ENCODE data around the gene CRACR2A. TPM values are rescaled to one million over a fixed set of nuclear protein-coding genes. Genes with fewer than 3 reads are reported as not detected.

CRACR2A gene, protein sequence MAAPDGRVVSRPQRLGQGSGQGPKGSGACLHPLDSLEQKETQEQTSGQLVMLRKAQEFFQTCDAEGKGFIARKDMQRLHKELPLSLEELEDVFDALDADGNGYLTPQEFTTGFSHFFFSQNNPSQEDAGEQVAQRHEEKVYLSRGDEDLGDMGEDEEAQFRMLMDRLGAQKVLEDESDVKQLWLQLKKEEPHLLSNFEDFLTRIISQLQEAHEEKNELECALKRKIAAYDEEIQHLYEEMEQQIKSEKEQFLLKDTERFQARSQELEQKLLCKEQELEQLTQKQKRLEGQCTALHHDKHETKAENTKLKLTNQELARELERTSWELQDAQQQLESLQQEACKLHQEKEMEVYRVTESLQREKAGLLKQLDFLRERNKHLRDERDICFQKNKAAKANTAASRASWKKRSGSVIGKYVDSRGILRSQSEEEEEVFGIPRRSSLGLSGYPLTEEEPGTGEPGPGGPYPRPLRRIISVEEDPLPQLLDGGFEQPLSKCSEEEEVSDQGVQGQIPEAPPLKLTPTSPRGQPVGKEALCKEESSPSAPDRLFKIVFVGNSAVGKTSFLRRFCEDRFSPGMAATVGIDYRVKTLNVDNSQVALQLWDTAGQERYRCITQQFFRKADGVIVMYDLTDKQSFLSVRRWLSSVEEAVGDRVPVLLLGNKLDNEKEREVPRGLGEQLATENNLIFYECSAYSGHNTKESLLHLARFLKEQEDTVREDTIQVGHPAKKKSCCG
- 1 to 10 TPM; 2.9 to 3.9 (median 3.0) TPM for polyA plus RNA-seq (ENCODE audit: insufficient read depth in 1 of 5, insufficient read length in 5 of 5, low replicate concordance in 1 of 5)
- long read RNA-seq, donor 1: 0 reads
- long read RNA-seq, donor 2: 0 reads
- long read RNA-seq, donor 3: 0 reads
- long read RNA-seq, donor 4: 0 reads
- long read RNA-seq, donor 5: 0 reads
- long read RNA-seq, donor 6: 0 reads
- long read RNA-seq, donor 7: 0 reads
- long read RNA-seq, donor 8: 0 reads

DNA sequence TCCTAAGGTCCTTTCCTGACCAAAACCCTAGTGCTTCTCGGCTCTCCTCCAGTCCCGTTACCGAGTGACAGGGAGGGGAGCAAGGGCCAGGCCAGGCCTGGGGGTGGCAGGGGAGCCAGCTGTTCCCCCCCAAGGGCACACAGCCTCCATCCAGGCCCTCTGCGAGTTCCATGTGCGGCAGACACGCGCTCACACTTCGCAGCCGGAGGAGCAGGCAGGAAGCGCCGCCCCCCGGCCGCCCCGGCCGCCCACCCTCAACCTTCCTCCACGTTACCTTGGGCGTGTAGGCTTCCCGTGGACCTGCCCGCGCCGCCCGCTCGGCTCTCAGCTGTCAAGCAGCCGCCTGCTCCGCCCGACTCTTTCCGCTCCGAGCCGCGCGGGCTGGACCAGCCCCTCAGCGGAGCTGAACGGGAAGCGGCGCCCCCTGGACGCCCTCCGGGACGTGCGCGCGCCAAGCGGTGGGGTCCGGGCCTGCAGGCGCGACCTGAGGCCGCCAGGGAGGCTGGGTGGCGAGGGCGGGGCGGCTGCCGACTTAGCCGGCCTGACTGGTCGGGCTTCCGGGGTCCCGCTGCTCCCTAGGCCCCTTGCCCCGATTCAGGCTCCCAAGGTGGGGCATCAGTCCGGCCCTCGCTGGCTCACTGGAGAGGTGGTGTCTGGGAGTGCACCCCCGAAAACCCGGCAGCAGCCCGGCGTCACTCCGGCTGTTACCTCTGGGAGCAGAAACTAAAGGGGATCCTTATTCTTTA, at the start of gene CRACR2A:
CRACR2A (minus strand) TSS at position 369 of the 746 bp plus-strand sequence. CDS start 56,110 bp downstream, outside the sequence.
- peak; percentile 44 to 59 for DNase-seq

DNA sequence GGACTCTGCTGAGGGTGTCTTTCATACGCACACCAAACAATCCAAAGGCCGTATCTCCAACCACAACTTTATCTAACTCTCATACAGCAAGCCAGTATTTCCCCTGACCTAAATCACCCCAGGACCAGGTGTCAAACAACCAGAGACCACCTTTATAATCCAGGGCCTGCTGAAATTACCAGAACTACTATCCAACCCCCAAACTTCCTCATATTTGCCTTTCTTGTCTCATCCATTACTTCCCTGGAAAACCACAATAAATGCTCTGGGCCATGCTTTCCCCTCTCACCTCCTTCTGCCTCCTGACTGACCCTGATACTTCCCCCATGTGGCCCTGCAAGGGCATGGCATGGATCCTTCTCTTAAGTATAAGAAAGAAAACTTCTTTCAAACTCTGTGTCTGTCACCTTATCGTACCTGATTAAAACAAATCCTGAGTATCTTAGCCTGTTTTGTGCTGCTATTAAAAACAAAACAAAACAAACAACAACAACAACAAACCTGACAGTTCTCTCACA, 44.7 kb upstream of the CRACR2A start:
- no peak for DNase-seq

DNA sequence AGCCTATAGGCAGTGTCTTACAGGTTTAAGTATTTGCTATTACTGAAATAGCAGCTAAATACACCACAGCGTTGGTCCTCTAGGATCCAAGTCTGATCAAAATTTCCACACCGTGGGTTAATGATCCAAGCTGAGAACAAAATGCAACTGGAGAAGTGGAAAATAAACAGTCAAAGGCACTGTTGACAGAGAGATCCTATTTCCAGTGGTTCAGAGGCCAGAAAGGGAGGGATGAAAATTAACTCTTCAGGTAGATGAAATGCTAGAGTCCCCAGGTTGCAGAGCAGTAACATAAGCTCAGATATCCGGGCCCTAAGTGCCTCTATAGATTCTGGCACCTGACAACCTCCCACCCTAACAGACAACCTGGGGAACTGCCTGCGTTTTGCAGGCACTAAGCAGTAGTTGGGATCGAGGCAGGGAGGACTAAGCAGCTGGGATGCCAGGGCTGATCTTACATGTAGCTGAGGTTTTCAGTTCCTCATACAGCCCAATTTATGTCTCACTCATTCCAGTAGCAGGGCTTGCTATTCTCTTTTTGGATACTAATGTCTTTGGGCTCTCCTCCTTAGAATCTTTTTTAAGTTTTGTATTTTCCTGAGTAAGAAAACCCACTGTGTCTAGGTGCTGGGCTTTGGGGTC, 42.7 kb upstream of the CRACR2A start:
- no peak for DNase-seq

DNA sequence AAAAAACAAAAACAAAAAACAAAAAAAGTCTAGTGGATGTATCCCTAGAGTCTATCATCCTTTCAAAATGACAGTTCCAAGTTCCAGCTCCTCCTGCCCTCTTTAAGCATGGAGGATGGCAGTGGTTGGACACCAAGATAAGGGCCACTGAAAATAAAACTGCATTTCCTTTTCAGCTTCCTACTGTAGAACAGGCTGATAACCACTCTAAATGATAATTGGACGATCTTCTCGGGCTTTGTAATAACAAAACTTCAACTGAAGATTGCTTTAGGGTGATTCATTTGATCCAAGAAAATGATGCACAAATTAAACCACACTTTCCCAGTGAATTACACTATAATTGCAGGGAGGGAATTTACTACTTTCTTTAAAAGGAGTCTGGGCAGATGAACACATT, 42.2 kb upstream of the CRACR2A start:
- no peak for DNase-seq

DNA sequence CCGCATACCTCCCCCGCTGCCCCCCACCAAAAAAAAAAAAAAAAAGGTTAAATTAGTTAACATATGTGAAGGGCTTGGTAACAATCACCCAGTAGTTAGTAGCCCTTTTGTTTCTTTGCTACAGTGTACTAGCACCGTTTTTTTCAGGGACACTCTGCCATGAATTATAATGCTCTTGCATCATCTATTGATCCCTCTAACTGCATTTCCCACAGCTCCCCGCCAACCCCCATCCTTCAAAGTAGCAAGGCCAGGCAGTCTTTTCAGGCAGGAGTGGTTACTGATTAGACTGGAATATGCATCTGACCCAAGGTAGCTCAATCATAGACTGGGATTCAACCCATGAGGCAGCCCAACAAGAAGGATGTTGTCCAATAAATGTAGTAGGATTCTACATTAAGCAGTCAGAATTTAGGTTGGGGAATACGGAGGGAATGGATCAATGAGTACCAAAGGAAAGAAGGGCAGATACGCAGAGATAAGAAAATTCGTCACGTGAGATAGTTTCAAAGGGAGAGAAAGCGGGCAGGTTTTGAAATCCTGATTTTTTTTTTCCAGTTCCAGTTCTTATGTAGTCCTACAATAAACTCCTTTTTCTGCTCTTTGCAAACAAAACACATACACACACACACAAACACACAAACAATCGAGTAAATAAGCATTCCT, 39.8 kb upstream of the CRACR2A start:
- no peak for DNase-seq

DNA sequence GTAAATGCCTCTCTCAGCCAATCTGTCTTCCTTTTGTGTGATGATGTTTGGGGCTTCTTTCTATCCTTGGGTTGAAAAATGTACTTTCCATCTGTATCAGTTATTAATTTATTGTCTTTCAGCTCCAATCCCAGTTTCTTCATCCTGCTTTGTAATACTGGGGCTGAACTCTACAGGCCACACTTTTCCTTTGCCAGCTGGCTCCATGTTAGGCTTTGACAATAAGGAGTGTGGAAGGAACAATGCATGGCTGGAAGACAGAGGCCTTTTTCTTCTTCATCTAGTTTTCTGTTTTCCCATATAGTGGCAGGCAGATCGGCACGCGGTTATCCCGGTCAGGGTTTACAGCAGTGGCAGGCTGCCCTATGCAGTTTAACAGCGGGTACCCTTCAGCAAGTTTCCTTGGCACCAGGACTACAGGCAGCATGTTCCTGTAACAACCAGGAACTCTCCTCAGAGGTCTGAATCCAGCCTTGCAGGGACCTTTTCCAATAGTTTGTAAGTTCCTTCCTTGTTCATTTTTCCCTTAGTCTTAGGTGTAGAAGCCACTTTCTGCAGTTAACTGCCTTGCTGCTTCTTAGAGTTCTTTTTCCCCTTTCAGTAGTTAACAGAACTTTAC, 38.5 kb upstream of the CRACR2A start:
- DNase-seq: no peak

DNA sequence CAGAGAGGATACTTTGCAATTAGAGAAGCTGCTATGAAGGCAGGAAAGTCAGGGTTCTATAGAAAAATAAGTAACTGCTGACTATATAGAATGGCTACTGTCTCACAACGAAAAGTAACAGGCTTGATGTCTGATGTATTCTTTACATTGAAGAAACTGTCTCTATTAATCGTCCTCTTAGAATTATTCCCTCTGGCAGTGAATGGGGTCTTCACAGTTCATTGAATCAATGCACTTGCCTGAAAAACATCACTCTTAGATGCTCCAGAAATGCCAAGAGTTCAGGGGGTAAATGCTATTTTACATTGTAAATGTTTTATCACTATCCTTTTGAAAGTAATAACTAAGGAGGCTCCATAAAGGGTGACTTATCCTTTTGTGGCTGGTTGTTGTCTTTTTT, 37.7 kb upstream of the CRACR2A start:
- no peak for DNase-seq

DNA sequence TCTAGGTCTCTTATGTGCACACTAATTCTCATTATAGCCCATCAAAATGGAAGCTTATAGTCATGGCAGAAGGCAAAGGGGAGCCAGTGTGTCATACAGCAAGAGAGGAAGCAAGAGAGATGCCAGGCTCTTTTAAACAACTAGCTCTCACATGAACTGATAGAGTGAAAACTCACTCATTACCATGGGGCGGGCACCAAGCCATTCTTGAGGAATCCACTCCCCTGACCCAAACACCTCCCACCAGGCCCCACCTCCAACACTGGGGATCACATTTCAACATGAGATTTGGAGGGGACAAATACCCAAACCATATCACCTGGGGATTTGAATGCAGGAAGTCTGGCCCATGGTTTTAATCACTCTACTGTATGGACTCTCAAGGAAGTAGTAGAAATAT, 36.9 kb upstream of the CRACR2A start:
- DNase-seq: no peak

DNA sequence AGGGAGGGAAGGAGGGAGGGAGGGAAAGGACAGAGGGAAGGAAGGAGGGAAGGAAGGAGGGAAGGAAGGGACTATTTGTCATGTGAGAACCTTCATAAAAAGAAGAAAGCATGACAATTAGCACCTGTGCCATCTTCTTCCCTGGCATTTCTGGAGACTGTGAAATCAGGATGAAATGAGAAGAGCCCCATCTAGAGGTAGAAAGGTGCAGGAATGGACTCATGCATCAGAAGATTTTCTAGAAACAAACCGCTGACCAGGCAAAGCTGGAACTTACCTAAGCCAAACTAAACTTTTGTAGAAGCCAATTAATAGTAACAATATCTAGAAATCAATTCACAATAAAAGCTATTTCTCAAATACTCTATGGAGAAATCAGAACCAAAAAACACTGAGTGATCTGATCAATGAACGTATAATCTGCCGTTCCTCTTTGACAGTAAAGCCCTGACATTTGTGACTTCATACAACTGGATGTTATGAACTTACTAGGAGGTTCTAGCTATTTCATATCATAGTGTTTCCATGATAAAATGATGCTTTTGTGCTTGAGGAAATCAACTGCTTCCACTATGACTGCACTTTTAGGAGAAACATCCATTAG, 24.4 kb upstream of the CRACR2A start:
- DNase-seq: peak in 1 of 2 donors; percentile 24

DNA sequence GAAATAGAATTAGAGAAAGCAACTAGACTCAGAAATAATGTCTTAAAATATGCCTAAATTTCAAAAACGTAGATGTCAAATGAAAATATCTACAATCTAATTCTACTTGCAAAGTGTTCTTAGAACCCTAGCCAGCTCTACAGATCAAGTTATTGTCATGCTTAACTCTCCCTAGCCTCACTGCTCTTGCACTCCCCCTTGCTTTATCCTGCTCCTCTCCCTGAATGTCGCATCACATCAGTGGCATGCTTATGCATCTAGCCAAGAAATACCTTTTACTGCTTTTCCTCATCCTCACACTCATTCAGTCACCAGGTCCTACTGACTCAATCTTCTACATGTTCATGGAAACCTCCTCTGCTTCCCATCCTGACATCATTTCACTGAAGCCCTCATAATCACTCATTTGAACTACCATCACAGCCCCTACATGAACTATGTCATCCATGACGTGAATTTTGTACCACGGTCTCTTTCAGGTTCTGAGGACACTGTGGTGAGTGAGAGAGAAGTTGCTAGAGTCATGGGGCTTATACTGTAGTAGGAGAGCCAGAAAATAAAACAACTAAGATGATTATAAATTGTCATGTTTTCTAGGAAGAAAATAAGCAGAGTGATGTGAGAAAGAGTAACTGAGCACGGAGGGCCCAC, 22.6 kb upstream of the CRACR2A start:
- no peak for DNase-seq

DNA sequence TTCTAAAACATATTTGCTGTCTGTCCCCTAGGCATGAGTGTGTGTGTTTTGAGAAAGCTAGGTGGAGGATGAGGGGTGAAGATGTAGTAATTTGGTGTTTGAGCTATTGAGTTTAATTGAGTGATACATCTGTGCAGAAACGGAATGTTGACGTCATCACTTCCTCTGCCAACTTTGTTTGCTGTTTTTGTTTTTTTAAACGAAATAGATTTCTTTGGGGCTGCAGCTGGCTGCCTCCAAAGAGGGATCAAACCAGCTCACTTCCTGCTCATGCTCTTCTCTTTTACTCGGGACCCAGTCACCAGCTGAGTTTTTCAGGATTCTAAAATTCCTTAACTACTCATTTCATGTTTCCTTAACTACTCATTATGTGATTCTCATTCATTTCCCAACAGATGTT, 19.5 kb upstream of the CRACR2A start:
- no peak for DNase-seq

DNA sequence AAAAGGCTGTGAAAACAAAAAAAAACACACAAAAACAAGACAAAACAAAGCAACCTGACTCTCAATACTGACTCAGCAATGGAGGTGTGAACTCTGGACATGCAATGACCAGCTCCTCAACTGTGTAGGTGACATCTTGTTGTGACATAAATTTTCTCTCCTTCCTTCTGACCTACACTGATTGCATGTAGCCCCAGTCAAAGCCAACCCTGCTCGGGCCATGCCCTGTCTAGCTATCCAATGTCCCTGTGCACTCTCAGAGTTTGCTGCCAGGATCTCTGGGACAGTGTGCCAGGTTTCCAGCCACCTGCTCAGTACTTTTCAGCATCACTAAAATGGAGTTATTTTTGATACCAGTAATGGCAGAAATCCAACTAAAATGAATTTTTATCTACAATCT, 18.9 kb upstream of the CRACR2A start:
- no peak for DNase-seq

DNA sequence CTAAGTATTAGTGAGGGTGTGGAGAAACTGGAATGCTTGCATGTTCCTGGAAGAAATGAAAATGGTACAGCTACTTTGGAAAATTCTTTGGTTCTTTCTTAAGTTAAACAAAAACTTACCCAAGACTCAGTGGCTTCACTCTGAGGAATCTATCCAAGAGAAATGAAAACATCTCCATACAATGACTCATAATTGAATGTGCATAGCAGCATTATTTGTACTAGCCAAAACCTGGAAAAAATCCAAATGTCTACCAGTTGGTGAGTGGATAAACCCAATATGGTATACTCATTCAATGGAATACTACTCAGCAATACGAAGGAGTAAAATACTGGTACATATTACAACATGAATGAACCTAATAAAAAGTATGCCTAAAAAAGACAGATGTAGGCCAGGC, 18.0 kb upstream of the CRACR2A start:
- no peak for DNase-seq

DNA sequence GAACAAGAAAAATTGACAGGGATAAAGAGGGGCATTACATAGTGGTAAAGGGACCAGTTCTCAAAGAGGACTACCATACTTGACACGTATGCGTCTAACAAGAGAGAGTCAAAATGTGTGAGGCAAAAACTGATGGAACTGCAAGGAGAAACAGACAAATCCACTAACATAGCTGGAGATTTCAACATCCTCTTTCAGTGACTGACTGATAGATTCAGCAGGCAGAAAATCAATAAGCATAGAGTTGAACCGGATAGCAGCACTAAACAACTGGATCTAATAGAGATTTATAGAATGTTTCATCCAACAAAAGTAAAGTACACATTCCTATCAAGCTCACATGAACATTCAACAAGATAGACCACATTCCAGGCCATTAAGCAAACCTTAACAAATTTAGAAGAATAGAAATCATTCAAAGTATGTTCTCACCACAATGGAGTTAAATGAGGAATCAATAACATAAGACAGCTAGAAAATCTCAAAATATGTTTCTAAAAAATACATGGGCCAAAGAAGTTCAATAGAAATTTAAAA, 16.1 kb upstream of the CRACR2A start:
- no peak for DNase-seq

DNA sequence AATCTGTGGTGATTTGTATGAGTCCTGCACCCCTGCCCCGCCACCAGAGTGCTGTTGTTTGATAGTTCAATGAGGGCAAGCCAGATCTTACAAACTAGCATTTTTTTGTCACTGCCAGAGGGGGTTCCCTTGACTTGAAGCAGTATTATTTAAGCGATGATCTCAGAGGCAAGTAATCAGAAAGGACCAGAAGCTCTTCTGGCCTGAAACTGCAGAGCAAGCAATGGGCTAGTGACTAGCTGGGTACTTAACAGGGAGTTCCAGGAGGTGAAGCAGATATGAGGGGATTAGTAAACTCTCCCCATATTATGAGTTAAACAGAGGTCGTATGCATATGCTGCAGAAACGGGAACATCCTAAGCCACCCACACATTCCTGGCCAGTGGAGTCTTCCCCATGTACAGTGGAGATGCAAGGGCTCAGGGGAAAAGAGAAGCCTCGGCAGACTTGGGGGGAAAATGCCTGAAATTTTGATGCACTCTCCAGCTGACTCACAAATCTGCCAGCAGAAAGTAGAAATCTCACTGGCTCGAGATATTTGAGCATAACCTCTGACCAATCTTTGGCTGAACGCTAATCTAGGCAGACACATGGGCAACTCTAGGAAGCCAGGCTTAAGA, 8.3 kb upstream of the CRACR2A start:
- no peak for DNase-seq

DNA sequence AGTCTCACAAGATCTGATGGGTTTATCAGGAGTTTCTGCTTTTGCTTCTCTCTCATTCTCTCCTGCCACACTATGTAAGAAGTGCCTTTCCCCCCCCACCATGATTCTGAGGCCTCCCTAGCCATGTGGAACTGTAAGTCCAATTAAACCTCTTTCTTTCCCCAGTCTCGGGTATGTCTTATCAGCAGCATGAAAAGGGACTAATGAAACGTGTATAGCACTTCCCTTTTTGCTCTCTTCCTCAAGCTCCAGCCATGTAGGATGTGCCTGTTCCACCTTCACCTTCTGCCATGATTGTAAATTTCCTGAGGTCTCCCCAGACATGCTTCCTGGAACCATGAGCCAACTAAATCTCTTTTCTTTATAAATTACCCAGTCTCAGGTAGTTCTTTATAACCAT, 7.0 kb upstream of the CRACR2A start:
- no peak for DNase-seq

DNA sequence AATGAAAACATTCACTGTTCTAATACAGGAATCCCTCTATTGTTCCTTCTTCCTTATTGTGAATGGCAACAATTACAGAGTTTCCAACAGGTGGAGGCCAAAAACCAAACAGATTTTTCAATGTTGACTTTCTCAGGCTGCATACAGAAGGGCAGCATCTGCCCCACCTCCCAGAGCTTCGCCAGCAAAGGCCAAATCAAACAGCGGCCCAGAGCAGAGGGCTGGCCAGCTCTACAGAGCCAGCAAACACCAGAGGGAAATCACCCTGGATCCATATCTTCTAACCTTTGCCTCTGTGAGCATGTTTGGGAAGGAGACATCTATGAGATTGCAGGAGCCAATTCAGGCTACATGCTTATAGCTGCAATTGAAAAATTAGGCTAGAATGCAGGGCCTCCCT, 4.4 kb upstream of the CRACR2A start:
- DNase-seq: no peak

DNA sequence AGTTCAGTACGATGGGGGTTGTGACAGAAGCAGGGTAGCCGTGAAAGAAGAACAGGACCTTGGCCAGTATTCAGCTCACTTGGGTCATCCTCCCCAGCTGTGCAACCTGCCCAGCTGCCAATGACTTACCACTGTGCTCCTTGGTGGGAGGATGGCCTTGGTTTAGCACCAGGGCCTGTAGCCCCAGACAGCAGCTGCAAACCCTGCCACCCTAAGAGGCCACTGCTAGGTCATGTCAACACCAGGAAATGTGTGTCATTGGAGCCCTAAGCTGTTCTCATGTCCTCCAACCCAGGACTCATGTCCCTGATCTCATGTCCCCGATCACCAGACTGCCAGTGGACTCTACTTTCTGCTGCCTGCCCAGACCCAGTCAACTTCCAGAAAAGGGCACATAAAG, 3.0 kb upstream of the CRACR2A start:
- no peak for DNase-seq

Data from right lung (tissue), 10 donors.